Thyroid gland (tissue), 4 donors: Measurements from ENCODE around the gene SCN8A.

Experiments used
- CTCF ChIP-seq, 6 experiments: fragments of 200-600 bp in 3 of 6; fragments of 450-650 bp in 3 of 6; sonication (generic) in 3 of 6; IDR thresholded peaks; one replicate each; pipeline ENCODE4 v1.5.1; 2016 to 2019; ENCODE audit warnings: antibody characterized with exemption in 6 of 6, mild to moderate bottlenecking in 2 of 6, inconsistent platforms in 1 of 6, moderate library complexity in 1 of 6
- POLR2A ChIP-seq, 2 donors: fragments of 450-650 bp; IDR thresholded peaks; one replicate each; pipeline ENCODE4 v1.6.1; 2017; ENCODE audit warnings: antibody characterized with exemption in 2 of 2, mild to moderate bottlenecking in 2 of 2, moderate library complexity in 1 of 2

- TF ChIP-seq CTCF (IDR thresholded peaks at IDR 0.05) (no peak), POLR2A (IDR thresholded peaks at IDR 0.05) (peak in 1 of 2 donors; percentile 69)
Observed at GRCh38 chr12:51752234-51752889, 161.3 kb downstream of the SCN8A start.
